Vagina (tissue), 2 donors: Measurements from ENCODE around the gene PLEKHH3. TPM values are rescaled to one million over a fixed set of nuclear protein-coding genes. Genes with fewer than 3 reads are reported as not detected.

Experiments used
- DNase-seq, 2 donors: peaks; one replicate each; pipeline ENCODE4 v3.0.0-alpha.2; 2017; ENCODE audit errors: extremely low spot score in 2 of 2
- H3K27ac ChIP-seq: fragments of 200-600 bp; sonication (generic); one replicate; pipeline ENCODE4 v1.5.1; 2019
- H3K27me3 ChIP-seq: fragments of 200-600 bp; sonication (generic); one replicate; pipeline ENCODE4 v1.5.1; 2019
- H3K36me3 ChIP-seq, 2 donors: fragments of 200-600 bp; sonication (generic); one replicate each; pipeline ENCODE4 v1.5.1; 2017 to 2019
- H3K4me1 ChIP-seq: fragments of 200-600 bp; sonication (generic); one replicate; pipeline ENCODE4 v1.5.1; 2019
- H3K4me3 ChIP-seq, 2 donors: fragments of 200-600 bp; sonication (generic); 1 replicate in 1 of 2; 2 replicates in 1 of 2; pipeline ENCODE4 v1.5.1; 2016 to 2019
- H3K9me3 ChIP-seq: fragments of 200-600 bp; sonication (generic); one replicate; pipeline ENCODE4 v1.5.1; 2019
- CTCF ChIP-seq, 3 experiments: fragments of 450-650 bp in 2 of 3; fragments of 200-600 bp in 1 of 3; sonication (generic) in 1 of 3; IDR thresholded peaks; one replicate each; pipeline ENCODE4 v1.5.1; 2017 to 2019; ENCODE audit warnings: antibody characterized with exemption in 3 of 3, mild to moderate bottlenecking in 2 of 3, moderate library complexity in 2 of 3
- POLR2A ChIP-seq, 2 donors: fragments of 450-650 bp; IDR thresholded peaks; one replicate each; pipeline ENCODE4 v1.6.1; 2017; ENCODE audit warnings: antibody characterized with exemption in 2 of 2, mild to moderate bottlenecking in 2 of 2, moderate library complexity in 2 of 2
- POLR2AphosphoS5 ChIP-seq, 2 donors: sonication (generic); formaldehyde crosslinking; IDR thresholded peaks; one replicate each; pipeline ENCODE4 v1.9.0; 2017; ENCODE audit warnings: antibody characterized with exemption in 2 of 2, mild to moderate bottlenecking in 2 of 2, low read depth in 1 of 2; ENCODE audit not compliant: insufficient read depth in 1 of 2
- intact Hi-C: fragments of 100-400 bp; cut with DNase I; formaldehyde crosslinking; loops from one replicate; pipeline ENCODE4 v1.15.1; 2023
- total RNA-seq: library from RNA; depleted of rRNA; stranded (reverse); fragments of >200 nt; gene quantifications from one replicate; pipeline ENCODE4 v1.2.3, GENCODE V29; 2016

Gene PLEKHH3
- total RNA-seq, 1 donor from 2014 or later: 44.9 TPM

GRCh38 chr17:42673266-42673884 is 3.4 kb downstream of the PLEKHH3 start:
- intact Hi-C loops: loop anchor here (5.0 kb wide), 1 partner anchor 66 kb away; the partner anchor contains the start of genes RETREG3 and TUBG1
- peak overlapping the region; percentile 86 to 92 for H3K4me3 ChIP-seq
- no peak for DNase-seq

GRCh38 chr17:42672038-42672437 is 4.8 kb downstream of the PLEKHH3 start:
- H3K4me3 ChIP-seq: no peak overlapping the region
- DNase-seq: no peak
- H3K27ac ChIP-seq: peak overlapping the region; percentile 98
- H3K9me3 ChIP-seq: no peaks in the 10 kb centered on the region
- H3K27me3 ChIP-seq: no peaks in the 10 kb centered on the region
- intact Hi-C loops: loop anchor here (5.0 kb wide), 1 partner anchor 65 kb away; the partner anchor contains the start of genes RETREG3 and TUBG1
- no peak for TF ChIP-seq CTCF (IDR thresholded peaks at IDR 0.05)
- no peak for TF ChIP-seq POLR2A (IDR thresholded peaks at IDR 0.05)
- no peak for TF ChIP-seq POLR2AphosphoS5 (IDR thresholded peaks at IDR 0.05; ENCODE audit: insufficient read depth in 1 of 2, low read depth in 1 of 2)
- H3K4me1 ChIP-seq: peaks cover 81% of the 10 kb centered on the region
- H3K36me3 ChIP-seq: peaks cover 0 to 46% of the 10 kb centered on the region in 2 donors

More at GRCh38 chr17:42673266-42673884, 3.4 kb downstream of the PLEKHH3 start:
- Histone ChIP-seq H3K4me1 (peaks cover 74% of the 10 kb centered on the region), H3K9me3 (no peaks in the 10 kb centered on the region), H3K36me3 (peaks cover 0 to 46% of the 10 kb centered on the region in 2 donors), H3K27ac (peak overlapping the region; percentile 98), H3K27me3 (no peaks in the 10 kb centered on the region)
- no peak for TF ChIP-seq POLR2AphosphoS5 (IDR thresholded peaks at IDR 0.05; ENCODE audit: insufficient read depth in 1 of 2, low read depth in 1 of 2)
- no peak for TF ChIP-seq CTCF (IDR thresholded peaks at IDR 0.05)
- TF ChIP-seq POLR2A (IDR thresholded peaks at IDR 0.05): no peak

- Histone ChIP-seq H3K27me3 (no peaks in the 10 kb centered on the region), H3K4me1 (peaks cover 91% of the 10 kb centered on the region), H3K27ac (peak overlapping the region; percentile 61), H3K4me3 (no peak overlapping the region), H3K9me3 (no peaks in the 10 kb centered on the region), H3K36me3 (peaks cover 0 to 53% of the 10 kb centered on the region in 2 donors)
- intact Hi-C loops: loop anchor here (5.0 kb wide), 1 partner anchor 64 kb away; the partner anchor contains the start of genes RETREG3 and TUBG1
- TF ChIP-seq POLR2AphosphoS5 (IDR thresholded peaks at IDR 0.05; ENCODE audit: insufficient read depth in 1 of 2, low read depth in 1 of 2) (peak in 1 of 2 donors; percentile 11), CTCF (IDR thresholded peaks at IDR 0.05) (no peak), POLR2A (IDR thresholded peaks at IDR 0.05) (no peak)
- DNase-seq: no peak
Measured at GRCh38 chr17:42670789-42671657, 5.8 kb downstream of the PLEKHH3 start.

- Histone ChIP-seq H3K36me3 (peaks cover 0 to 61% of the 10 kb centered on the region in 2 donors), H3K27me3 (no peaks in the 10 kb centered on the region), H3K9me3 (no peaks in the 10 kb centered on the region), H3K4me3 (no peak overlapping the region), H3K4me1 (peaks cover 83% of the 10 kb centered on the region), H3K27ac (peak overlapping the region; percentile 68)
- no peak for DNase-seq
- intact Hi-C loops: loop anchor here (5.0 kb wide), 1 partner anchor 63 kb away; the partner anchor contains the start of genes RETREG3 and TUBG1
- TF ChIP-seq CTCF (IDR thresholded peaks at IDR 0.05) (no peak), POLR2AphosphoS5 (IDR thresholded peaks at IDR 0.05; ENCODE audit: insufficient read depth in 1 of 2, low read depth in 1 of 2) (no peak), POLR2A (IDR thresholded peaks at IDR 0.05) (no peak)
Measured at GRCh38 chr17:42669977-42670788, 6.6 kb downstream of the PLEKHH3 start.
